GM12875 (cell line): ENCODE results near the gene UBR4.

ENCODE experiments used
- H3K4me3 ChIP-seq: one replicate; pipeline ENCODE4 v1.5.1; 2011; ENCODE audit warnings: low read depth, low read length, control low read depth
- TF ChIP-seq, protein P1 (sequence below): IDR thresholded peaks from 2 replicates; pipeline ENCODE4 v1.5.1; 2011; ENCODE audit warnings: low read depth, mild to moderate bottlenecking, control low read depth, inconsistent platforms, low read length, moderate library complexity, borderline replicate concordance; ENCODE audit not compliant: insufficient read depth

UBR4 gene

DNA sequence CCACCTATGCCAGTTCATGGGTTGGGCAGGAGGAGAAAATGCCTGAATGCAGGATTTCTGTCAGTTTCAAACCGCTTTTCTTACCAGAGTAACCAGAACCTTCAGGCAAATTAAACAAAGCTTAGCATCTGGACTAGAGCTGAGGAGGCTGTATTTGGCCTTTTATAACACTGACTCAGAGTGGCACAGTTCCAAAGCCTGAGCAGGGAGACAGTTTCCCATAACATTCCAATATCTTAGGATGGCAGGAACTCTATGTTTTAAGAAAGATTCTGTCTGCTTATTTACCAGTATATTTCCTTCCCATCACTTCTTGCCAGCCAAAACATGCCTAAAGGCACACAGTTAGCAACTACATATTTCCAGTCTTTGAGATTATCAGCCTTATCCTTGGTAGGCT is 46.8 kb downstream of the UBR4 start:
- H3K4me3 ChIP-seq: no peak overlapping the region
- TF ChIP-seq, protein P1, sequence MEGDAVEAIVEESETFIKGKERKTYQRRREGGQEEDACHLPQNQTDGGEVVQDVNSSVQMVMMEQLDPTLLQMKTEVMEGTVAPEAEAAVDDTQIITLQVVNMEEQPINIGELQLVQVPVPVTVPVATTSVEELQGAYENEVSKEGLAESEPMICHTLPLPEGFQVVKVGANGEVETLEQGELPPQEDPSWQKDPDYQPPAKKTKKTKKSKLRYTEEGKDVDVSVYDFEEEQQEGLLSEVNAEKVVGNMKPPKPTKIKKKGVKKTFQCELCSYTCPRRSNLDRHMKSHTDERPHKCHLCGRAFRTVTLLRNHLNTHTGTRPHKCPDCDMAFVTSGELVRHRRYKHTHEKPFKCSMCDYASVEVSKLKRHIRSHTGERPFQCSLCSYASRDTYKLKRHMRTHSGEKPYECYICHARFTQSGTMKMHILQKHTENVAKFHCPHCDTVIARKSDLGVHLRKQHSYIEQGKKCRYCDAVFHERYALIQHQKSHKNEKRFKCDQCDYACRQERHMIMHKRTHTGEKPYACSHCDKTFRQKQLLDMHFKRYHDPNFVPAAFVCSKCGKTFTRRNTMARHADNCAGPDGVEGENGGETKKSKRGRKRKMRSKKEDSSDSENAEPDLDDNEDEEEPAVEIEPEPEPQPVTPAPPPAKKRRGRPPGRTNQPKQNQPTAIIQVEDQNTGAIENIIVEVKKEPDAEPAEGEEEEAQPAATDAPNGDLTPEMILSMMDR: no peak

DNA sequence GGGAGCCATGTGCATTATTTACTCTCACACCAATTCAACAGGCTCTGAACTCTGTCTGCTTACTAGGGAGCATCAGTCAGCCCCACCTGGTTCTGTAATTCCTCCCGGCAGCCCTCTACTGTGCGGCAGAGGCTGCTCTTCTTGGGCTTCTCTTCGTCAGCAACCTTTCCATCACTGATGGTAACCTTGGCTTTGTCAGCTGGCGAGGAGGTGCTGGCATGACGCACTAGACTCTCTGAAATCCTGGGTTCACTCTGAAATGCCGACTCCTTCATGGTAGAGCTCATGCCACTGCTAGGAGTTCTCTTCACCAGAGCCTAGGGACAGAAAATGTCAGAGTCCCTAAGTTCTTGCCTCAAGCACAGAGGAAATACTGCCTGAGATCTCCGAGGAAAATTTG is 49.2 kb downstream of the UBR4 start:
- TF ChIP-seq, protein P1: no peak

DNA sequence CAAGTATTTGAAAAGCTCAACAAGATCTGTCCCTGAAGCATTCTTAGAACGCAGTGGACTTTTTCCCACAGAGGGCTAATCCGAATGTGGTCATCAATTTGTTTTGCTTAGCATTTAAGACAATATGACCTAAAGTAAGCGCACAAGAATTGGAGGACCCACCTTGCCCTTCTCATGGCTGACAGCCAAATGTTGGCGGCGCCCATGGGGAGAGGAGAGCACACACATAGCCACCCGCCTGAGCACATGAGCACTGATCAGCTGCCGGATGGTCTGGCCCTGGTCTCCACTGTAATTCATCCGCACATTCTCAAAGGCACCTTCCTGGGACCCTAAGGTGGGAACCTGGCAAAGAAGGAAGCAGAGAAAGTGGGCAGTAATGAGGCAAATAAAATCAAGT is 52.4 kb downstream of the UBR4 start:
- TF ChIP-seq, protein P1: no peak
- no peak overlapping the region for H3K4me3 ChIP-seq

More for the DNA sequence above, 49.2 kb downstream of the UBR4 start:
- no peak overlapping the region for H3K4me3 ChIP-seq

DNA sequence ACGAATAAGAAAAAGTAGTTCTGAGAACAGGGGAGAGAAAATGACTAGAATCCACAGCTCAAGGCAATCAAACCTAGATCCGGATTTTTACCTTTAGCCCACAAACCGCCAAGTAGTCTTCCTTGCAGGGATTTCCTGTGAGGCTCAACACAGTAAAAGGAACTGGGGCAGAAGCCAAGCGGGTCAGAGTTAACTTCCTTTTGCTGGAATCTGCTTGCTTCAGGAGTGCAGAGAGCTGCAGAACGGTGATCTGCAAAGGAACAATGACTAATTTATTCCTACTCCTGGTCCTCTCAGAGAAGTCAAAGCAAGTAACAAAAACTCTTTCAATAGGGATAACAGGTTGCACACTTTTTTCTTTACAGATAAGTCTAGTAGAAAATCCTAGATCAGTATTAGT is 53.4 kb downstream of the UBR4 start:
- TF ChIP-seq, protein P1: no peak
- H3K4me3 ChIP-seq: no peak overlapping the region

- no peak overlapping the region for H3K4me3 ChIP-seq
Measured at GRCh38 chr1:19154876-19155275, 55.2 kb downstream of the UBR4 start.

GRCh38 chr1:19153169-19153568 is 56.9 kb downstream of the UBR4 start:
- no peak overlapping the region for H3K4me3 ChIP-seq
- TF ChIP-seq, protein P1: 0 out of 2 replicates have a peak, but pooled peaks have one; percentile 1

More at GRCh38 chr1:19154876-19155275, 55.2 kb downstream of the UBR4 start:
- TF ChIP-seq, protein P1: no peak

DNA sequence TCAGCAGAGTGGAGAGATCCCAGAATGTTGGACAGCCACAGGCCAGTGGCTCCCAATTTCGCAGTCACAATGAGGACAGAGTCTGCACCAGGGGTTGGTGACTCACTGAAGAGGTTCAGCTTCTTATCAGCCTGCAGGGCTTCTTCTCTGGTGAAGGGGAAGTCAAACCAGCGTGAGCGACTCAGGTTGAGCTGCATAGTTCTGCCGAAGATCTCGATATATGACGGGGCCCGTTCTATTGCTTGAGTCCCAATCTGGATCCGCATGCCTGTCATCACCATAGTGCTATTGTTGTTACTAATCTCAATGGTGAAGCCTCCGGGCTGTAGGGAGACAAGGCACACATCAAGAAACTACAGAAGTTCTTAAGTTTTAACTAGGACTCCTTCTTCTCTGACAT is 58.5 kb downstream of the UBR4 start:
- TF ChIP-seq, protein P1: no peak
- no peak overlapping the region for H3K4me3 ChIP-seq
